Measurements from ENCODE around the gene SBK1.
"Not testable (repeated sequence)": the region's sequence is repeated elsewhere in the genome, so short reads cannot be mapped to it uniquely, and the experiment has no call there.

DNA sequence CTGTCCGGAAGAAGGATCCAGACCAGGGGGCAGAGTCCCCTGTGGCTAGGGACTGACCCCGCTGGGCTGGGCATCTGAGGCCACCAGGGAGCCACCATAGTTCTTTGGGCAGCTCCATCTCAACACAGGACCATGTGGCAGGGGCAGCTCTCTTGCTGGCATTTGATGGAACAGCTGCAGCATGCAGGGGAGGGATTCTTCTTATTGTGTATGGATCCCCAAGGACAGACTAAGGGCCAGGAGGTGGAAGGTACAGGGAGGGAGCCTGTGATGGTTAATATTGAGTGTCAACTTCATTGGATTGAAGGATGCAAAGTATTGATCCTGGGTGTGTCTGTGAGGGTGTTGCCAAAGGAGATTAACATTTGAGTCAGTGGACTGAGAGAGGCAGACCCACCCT is 42.8 kb upstream of the SBK1 start:
- TF ChIP-seq, protein P1, sequence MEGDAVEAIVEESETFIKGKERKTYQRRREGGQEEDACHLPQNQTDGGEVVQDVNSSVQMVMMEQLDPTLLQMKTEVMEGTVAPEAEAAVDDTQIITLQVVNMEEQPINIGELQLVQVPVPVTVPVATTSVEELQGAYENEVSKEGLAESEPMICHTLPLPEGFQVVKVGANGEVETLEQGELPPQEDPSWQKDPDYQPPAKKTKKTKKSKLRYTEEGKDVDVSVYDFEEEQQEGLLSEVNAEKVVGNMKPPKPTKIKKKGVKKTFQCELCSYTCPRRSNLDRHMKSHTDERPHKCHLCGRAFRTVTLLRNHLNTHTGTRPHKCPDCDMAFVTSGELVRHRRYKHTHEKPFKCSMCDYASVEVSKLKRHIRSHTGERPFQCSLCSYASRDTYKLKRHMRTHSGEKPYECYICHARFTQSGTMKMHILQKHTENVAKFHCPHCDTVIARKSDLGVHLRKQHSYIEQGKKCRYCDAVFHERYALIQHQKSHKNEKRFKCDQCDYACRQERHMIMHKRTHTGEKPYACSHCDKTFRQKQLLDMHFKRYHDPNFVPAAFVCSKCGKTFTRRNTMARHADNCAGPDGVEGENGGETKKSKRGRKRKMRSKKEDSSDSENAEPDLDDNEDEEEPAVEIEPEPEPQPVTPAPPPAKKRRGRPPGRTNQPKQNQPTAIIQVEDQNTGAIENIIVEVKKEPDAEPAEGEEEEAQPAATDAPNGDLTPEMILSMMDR (IDR thresholded peaks at IDR 0.05 in 2 of 3, conservative IDR thresholded peaks at IDR 0.05 in 1 of 3; ENCODE audit: borderline replicate concordance in 1 of 3, insufficient read depth in 1 of 3, low read depth in 2 of 3, low read length in 2 of 3) = not testable (repeated sequence)
- TF ChIP-seq, protein P2, sequence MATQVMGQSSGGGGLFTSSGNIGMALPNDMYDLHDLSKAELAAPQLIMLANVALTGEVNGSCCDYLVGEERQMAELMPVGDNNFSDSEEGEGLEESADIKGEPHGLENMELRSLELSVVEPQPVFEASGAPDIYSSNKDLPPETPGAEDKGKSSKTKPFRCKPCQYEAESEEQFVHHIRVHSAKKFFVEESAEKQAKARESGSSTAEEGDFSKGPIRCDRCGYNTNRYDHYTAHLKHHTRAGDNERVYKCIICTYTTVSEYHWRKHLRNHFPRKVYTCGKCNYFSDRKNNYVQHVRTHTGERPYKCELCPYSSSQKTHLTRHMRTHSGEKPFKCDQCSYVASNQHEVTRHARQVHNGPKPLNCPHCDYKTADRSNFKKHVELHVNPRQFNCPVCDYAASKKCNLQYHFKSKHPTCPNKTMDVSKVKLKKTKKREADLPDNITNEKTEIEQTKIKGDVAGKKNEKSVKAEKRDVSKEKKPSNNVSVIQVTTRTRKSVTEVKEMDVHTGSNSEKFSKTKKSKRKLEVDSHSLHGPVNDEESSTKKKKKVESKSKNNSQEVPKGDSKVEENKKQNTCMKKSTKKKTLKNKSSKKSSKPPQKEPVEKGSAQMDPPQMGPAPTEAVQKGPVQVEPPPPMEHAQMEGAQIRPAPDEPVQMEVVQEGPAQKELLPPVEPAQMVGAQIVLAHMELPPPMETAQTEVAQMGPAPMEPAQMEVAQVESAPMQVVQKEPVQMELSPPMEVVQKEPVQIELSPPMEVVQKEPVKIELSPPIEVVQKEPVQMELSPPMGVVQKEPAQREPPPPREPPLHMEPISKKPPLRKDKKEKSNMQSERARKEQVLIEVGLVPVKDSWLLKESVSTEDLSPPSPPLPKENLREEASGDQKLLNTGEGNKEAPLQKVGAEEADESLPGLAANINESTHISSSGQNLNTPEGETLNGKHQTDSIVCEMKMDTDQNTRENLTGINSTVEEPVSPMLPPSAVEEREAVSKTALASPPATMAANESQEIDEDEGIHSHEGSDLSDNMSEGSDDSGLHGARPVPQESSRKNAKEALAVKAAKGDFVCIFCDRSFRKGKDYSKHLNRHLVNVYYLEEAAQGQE (IDR thresholded peaks at IDR 0.05; ENCODE audit: low read depth) = not testable (repeated sequence)
- TF ChIP-seq, protein P3, sequence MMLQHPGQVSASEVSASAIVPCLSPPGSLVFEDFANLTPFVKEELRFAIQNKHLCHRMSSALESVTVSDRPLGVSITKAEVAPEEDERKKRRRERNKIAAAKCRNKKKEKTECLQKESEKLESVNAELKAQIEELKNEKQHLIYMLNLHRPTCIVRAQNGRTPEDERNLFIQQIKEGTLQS (IDR thresholded peaks at IDR 0.05) = not testable (repeated sequence)
- not testable (repeated sequence) for TF ChIP-seq EZH2 (IDR thresholded peaks at IDR 0.05); POLR2A (IDR thresholded peaks at IDR 0.05; ENCODE audit: borderline replicate concordance, extremely low read depth, insufficient read depth, insufficient read length); FOSL1 (IDR thresholded peaks at IDR 0.05; ENCODE audit: low read depth); TCF7L2 (IDR thresholded peaks at IDR 0.05; ENCODE audit: borderline replicate concordance, extremely low read depth, insufficient read depth, insufficient read length); CEBPB (IDR thresholded peaks at IDR 0.05; ENCODE audit: low read depth)

Data from HCT116 (cell line).